Smooth muscle cell (in vitro differentiated cells): Measurements from ENCODE around the gene TMEM79. TPM values are rescaled to one million over a fixed set of nuclear protein-coding genes. Genes with fewer than 3 reads are reported as not detected.

Experiments used
- DNase-seq: peaks from one replicate; lab custom pipeline; 2025; ENCODE audit not compliant: unreplicated experiment; lab: John Stamatoyannopoulos, UW
- H2AFZ ChIP-seq: fragments of 200-600 bp; sonication (generic); 2 replicates; pipeline ENCODE4 v1.6.0; 2016; ENCODE audit warnings: antibody characterized with exemption, low read depth, mild to moderate bottlenecking
- H3F3A ChIP-seq: fragments of 200-600 bp; sonication (generic); 2 replicates; pipeline ENCODE4 v1.6.0; 2017; ENCODE audit warnings: antibody characterized with exemption, low read depth
- H3K27ac ChIP-seq: fragments of 200-600 bp; sonication (generic); 2 replicates; pipeline ENCODE4 v1.5.1; 2016; ENCODE audit warnings: low read depth, mild to moderate bottlenecking
- H3K27me3 ChIP-seq: fragments of 200-600 bp; sonication (generic); 2 replicates; pipeline ENCODE4 v1.6.1; 2016; ENCODE audit warnings: low read depth, mild to moderate bottlenecking
- H3K36me3 ChIP-seq: fragments of 200-600 bp; sonication (generic); 2 replicates; pipeline ENCODE4 v1.5.1; 2016; ENCODE audit warnings: low read depth
- H3K4me1 ChIP-seq: fragments of 200-600 bp; sonication (generic); 2 replicates; pipeline ENCODE4 v1.5.1; 2016; ENCODE audit warnings: low read depth
- H3K4me2 ChIP-seq: fragments of 200-600 bp; sonication (generic); 2 replicates; pipeline ENCODE4 v1.6.0; 2016; ENCODE audit warnings: mild to moderate bottlenecking
- H3K4me3 ChIP-seq: fragments of 200-600 bp; sonication (generic); 2 replicates; pipeline ENCODE4 v1.5.1; 2016; ENCODE audit warnings: mild to moderate bottlenecking
- H3K79me2 ChIP-seq: fragments of 200-600 bp; sonication (generic); 2 replicates; pipeline ENCODE4 v1.6.0; 2016; ENCODE audit warnings: low read depth, mild to moderate bottlenecking
- H3K9ac ChIP-seq: fragments of 200-600 bp; sonication (generic); 2 replicates; pipeline ENCODE4 v1.6.0; 2016; ENCODE audit warnings: low read depth
- H3K9me3 ChIP-seq: fragments of 200-600 bp; sonication (generic); replicated peaks from 2 replicates; pipeline ENCODE4 v1.5.1; 2016; ENCODE audit warnings: low read depth
- H4K20me1 ChIP-seq: fragments of 200-600 bp; sonication (generic); 2 replicates; pipeline ENCODE4 v1.6.0; 2016; ENCODE audit warnings: low read depth
- CTCF ChIP-seq: fragments of 200-600 bp; sonication (generic); IDR thresholded peaks from 2 replicates; pipeline ENCODE4 v1.5.1; 2017; ENCODE audit warnings: borderline replicate concordance, mild to moderate bottlenecking, antibody characterized with exemption; ENCODE audit not compliant: insufficient read depth, poor library complexity, severe bottlenecking
- WGBS: methylation state at CpG from one replicate; pipeline ENCODE4 v1.1.7; 2016; ENCODE audit warnings: low lambda C conversion rate; 5-methylcytosine and 5-hydroxymethylcytosine counted together
- polyA plus RNA-seq: library from polyadenylated mRNA; unstranded; fragments of >200 nt; fragmentation: Nextera tagmentation; extraction: Ambion mirVana; gene quantifications from 2 replicates; pipeline ENCODE4 v1.2.1, GENCODE V29; 2016
- total RNA-seq: library from RNA; depleted of rRNA; stranded (reverse); fragments of >200 nt; gene quantifications from 2 replicates; pipeline ENCODE4 v1.2.3, GENCODE V29; 2014

Gene TMEM79
- total and polyA plus RNA-seq, 2 experiments from 2014 or later, result 6.9 to 8.9 TPM

- Histone ChIP-seq H3K79me2 (no peaks in the 10 kb centered on the region), H3K36me3 (no peaks in the 10 kb centered on the region), H3K9ac (no peak overlapping the region), H4K20me1 (peaks cover 4% of the 10 kb centered on the region), H3K9me3 (no peaks in the 10 kb centered on the region), H3F3A (no peaks in the 10 kb centered on the region), H3K4me2 (no peak overlapping the region), H3K4me1 (no peaks in the 10 kb centered on the region), H3K27ac (no peak overlapping the region), H2AFZ (no peak overlapping the region), H3K4me3 (no peak overlapping the region), H3K27me3 (no peaks in the 10 kb centered on the region)
- no peak for DNase-seq
- TF ChIP-seq CTCF, result no peak
- WGBS, result 95% methylated on average over 8 of the region's 8 CpGs
These were observed 25.3 kb upstream of the TMEM79 start for GRCh38 chr1:156258859-156259258.

GRCh38 chr1:156259805-156260204 lies 24.3 kb upstream of the TMEM79 start:
- Histone ChIP-seq H3K79me2 (no peaks in the 10 kb centered on the region), H2AFZ (no peak overlapping the region), H3K9ac (no peak overlapping the region), H3K4me3 (no peak overlapping the region), H3K36me3 (no peaks in the 10 kb centered on the region), H3K27ac (no peak overlapping the region), H3K9me3 (no peaks in the 10 kb centered on the region), H3F3A (no peaks in the 10 kb centered on the region), H3K4me1 (no peaks in the 10 kb centered on the region), H3K27me3 (no peaks in the 10 kb centered on the region), H3K4me2 (no peak overlapping the region), H4K20me1 (peaks cover 4% of the 10 kb centered on the region)
- 91% methylated on average over 3 of the region's 3 CpGs for WGBS
- TF ChIP-seq CTCF, result no peak
- no peak for DNase-seq

GRCh38 chr1:156260896-156261295 lies 23.2 kb upstream of the TMEM79 start:
- 100% methylated on average over 2 of the region's 2 CpGs for WGBS
- H3K4me1 ChIP-seq, result no peaks in the 10 kb centered on the region
- TF ChIP-seq CTCF, result no peak
- H3K4me2 ChIP-seq, result no peak overlapping the region
- no peak overlapping the region for H3K9ac ChIP-seq
- peaks cover 3% of the 10 kb centered on the region for H3K36me3 ChIP-seq
- no peak overlapping the region for H3K27ac ChIP-seq
- H3K79me2 ChIP-seq, result no peaks in the 10 kb centered on the region
- H3K27me3 ChIP-seq, result no peaks in the 10 kb centered on the region
- H3K4me3 ChIP-seq, result no peak overlapping the region
- H3K9me3 ChIP-seq, result no peaks in the 10 kb centered on the region
- no peak overlapping the region for H2AFZ ChIP-seq
- peaks cover 4% of the 10 kb centered on the region for H4K20me1 ChIP-seq
- H3F3A ChIP-seq, result no peaks in the 10 kb centered on the region
- no peak for DNase-seq

- Histone ChIP-seq H3K4me3 (no peak overlapping the region), H2AFZ (no peak overlapping the region), H3K4me1 (no peaks in the 10 kb centered on the region), H3K4me2 (no peak overlapping the region), H3K9ac (no peak overlapping the region), H3F3A (no peaks in the 10 kb centered on the region), H3K36me3 (peaks cover 14% of the 10 kb centered on the region), H3K9me3 (no peaks in the 10 kb centered on the region), H3K27ac (no peak overlapping the region), H4K20me1 (peaks cover 4% of the 10 kb centered on the region), H3K27me3 (no peaks in the 10 kb centered on the region), H3K79me2 (no peaks in the 10 kb centered on the region)
- no peak for DNase-seq
- WGBS, result 89% methylated on average over 9 of the region's 9 CpGs
- no peak for TF ChIP-seq CTCF
These were observed 21.5 kb upstream of the TMEM79 start for GRCh38 chr1:156262461-156263287.
